ENCODE results near the gene FANCC.

The FANCC gene

DNA sequence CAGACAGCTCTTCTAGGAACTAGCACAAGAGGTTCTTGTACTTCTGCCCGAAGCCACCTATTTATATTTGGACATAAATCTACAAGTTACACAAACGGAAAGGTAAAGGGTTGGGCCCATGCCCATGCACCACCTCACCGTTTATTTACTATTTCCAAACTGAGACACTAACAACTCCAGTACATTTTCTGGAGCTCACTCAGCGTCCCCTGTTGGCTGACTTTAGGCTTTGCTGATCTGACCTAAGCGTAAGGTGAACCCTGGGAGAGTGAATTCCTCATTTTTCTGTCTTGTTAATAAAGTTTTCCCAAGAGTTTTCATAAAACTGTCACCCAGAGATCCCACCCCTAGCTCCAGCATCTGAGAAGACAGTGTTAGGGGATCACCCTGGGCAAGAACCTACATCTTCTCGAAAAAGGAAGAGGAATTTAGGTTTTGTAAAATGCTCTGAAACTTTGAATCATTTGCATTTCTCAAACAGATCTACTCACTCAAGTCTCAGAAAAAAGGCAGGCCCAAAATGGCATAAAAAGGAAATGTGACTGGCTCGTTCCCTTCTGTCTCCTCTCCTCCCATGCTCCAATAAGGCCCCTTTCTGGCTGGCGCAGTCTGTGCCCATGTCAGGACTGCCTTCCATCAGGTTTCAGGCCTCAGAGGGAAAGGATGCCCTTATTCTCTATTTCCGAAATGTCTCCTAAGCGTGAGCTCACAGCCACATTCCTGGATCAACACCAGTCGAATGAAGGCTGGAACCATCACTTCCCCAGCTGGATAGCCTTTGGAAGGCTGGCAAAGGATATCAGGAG, 201.3 kb downstream of the FANCC start:
- ChIA-PET POLR2A (ENCODE audit: low non-redundant PET) (no interaction called here), CTCF (interaction anchor here (0.5 to 1.4 kb wide), 7 partner anchors 11 to 487 kb away, joined by 3 to 7 read pairs (median 4); no protein-coding TSS in a partner anchor)
- peak overlapping the region; percentile 31; the same call in 1 of the 2 replicates for H3K27ac ChIP-seq
- DNase-seq (ENCODE audit: low spot score) = no peak
- TF ChIP-seq, protein P1, sequence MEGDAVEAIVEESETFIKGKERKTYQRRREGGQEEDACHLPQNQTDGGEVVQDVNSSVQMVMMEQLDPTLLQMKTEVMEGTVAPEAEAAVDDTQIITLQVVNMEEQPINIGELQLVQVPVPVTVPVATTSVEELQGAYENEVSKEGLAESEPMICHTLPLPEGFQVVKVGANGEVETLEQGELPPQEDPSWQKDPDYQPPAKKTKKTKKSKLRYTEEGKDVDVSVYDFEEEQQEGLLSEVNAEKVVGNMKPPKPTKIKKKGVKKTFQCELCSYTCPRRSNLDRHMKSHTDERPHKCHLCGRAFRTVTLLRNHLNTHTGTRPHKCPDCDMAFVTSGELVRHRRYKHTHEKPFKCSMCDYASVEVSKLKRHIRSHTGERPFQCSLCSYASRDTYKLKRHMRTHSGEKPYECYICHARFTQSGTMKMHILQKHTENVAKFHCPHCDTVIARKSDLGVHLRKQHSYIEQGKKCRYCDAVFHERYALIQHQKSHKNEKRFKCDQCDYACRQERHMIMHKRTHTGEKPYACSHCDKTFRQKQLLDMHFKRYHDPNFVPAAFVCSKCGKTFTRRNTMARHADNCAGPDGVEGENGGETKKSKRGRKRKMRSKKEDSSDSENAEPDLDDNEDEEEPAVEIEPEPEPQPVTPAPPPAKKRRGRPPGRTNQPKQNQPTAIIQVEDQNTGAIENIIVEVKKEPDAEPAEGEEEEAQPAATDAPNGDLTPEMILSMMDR (conservative IDR thresholded peaks at IDR 0.05; ENCODE audit: low read depth) = no peak; the same call in 1 of the 2 replicates

DNA sequence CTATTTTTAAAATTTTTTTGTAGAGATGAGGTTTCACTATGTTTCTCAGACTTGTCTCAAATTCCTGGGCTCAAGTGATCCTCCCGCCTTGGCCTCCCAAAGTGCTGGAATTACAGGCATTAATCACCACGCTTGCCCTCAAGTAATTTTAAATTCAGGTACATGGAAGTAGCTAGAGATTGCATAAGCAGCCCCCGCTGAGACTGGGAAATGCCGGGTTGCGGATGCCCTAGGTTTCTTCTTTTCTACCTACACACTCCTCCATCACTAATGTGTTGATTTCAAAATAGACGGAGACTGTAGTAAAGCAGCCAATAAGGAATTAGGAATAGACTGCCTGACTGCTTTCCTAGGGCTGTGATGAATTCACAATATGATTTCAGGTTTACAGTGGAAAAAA, 202.4 kb downstream of the FANCC start:
- no peak for DNase-seq (ENCODE audit: low spot score)
- TF ChIP-seq, protein P1 (conservative IDR thresholded peaks at IDR 0.05; ENCODE audit: low read depth) = no peak
- peak overlapping the region; percentile 5; the same call in 1 of the 2 replicates for H3K27ac ChIP-seq
- ChIA-PET POLR2A (ENCODE audit: low non-redundant PET) (no interaction called here), CTCF (no interaction called here)

DNA sequence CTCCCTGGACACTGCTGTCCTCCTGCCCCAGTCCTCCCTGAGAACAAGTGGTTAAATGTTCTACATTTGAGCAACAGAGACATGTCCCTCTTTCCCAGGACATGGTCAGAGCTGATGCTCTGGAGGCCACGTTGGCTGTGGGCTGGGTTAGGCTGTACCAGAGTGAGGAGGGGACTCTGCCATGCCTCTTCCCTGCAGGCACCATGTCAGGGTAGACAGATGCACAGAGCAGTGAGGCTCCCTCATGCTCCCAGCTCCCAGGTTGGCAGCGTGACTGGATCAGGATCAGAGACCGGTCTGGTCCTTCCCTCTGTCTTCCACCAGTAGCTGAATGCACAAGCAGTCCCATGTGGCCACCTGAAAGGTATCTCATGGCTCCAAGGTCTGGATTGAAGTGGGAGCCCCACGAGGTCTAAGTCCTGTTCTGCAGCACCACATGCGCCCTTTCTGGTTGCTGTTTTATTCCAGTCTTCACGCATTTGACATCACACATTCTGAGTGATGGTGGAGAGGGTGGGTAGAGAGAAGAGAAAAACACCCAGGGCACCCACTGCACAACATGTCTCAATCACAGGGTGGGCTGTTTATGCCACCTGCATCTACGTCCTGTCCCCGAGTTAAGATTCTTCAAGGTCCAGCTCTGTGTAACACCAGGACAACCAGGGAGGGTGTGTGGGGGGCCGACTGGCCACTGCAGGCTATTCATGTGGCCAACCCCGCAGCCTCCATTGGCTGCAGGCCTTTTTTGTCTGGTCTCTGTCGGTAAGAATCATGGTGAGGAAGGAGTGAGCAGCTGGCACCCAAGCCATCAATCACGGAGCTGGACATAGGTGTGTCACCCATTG, 204.9 kb downstream of the FANCC start:
- H3K27ac ChIP-seq = peak overlapping the region; percentile 18
- POLR2A ChIA-PET (ENCODE audit: low non-redundant PET) = no interaction called here
- no peak for DNase-seq (ENCODE audit: low spot score)
- TF ChIP-seq, protein P1 (conservative IDR thresholded peaks at IDR 0.05; ENCODE audit: low read depth) = no peak
- CTCF ChIA-PET = no interaction called here

DNA sequence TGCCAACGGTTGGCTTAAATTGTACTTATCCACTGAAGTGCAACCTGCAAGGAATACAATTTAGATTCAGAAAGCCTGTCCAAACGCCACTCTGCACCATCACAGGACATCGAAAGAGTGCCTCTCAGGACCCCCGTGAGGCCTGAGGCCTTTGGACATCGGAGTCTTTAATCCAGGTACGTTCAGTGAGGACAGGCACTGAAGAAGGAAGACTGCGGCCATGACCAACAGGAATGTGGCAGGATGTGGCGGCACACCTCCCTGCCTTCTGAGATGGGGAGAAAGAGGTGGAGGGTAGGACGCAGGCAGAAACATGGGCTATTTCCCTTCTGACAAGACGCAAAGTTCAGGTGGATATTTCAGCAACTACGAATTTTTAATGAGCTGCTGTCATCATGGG, 205.8 kb downstream of the FANCC start:
- peak overlapping the region; percentile 20 for H3K27ac ChIP-seq
- ChIA-PET POLR2A (ENCODE audit: low non-redundant PET) (interaction anchor here (0.7 kb wide), 1 partner anchor 12 kb away, joined by 3 read pairs; no protein-coding TSS in a partner anchor), CTCF (no interaction called here)
- TF ChIP-seq, protein P1 (conservative IDR thresholded peaks at IDR 0.05; ENCODE audit: low read depth) = no peak
- no peak for DNase-seq (ENCODE audit: low spot score)

DNA sequence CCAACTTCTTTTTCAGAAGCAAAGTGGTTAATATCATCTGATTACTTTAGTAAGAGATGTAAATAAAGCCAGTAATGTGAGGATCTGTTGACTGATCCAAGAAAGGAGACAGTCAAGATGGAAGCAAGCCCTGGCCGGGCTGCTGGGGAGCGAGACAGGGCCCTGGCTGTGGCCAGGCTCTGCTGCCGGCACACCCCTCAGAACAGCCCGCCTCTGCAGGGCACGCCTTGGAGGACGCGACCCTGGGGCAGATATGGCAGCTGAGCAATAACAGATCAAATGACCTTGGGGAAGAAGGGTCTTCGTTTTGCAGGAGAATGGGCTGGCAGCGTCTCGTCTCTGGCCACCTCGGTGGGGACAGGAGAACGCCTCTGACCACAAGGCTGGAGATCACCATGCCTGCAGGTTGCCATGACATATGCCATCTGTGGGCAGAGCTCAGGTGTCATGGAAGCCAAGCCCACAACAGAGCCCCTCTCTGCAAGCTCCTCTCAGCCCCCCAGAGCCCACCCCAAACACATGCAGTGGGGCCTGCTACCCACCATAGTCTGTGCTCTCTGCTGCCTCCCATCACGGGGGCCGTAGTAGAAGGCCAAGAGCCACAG, 206.5 kb downstream of the FANCC start:
- no peak for DNase-seq (ENCODE audit: low spot score)
- TF ChIP-seq, protein P1 (conservative IDR thresholded peaks at IDR 0.05; ENCODE audit: low read depth) = no peak
- H3K27ac ChIP-seq = peak overlapping the region; percentile 20
- CTCF ChIA-PET = interaction anchor here (0.6 to 0.7 kb wide), 2 partner anchors 13 to 1181 kb away, joined by 3 read pairs; no protein-coding TSS in a partner anchor
- POLR2A ChIA-PET (ENCODE audit: low non-redundant PET) = interaction anchor here (0.7 kb wide), 1 partner anchor 11 kb away, joined by 3 read pairs; no protein-coding TSS in a partner anchor

DNA sequence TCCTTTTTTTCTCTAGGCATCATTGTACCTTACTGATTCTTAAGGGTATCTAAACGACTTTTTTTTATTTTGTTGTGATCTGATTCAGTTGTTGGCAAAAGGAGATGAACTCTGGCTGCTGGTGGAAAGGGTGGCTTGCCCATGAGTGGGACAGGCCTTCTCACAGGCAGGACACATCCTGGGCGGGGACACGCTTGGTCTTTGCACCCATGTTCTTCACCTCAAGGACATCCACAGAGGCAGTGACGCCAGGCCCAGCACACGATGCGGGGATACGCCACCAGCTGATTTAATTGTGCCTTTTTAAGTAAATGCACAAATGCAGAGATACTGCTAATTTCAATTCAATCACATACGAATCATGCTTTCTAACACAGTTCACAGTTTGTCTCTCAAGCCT, 208.1 kb downstream of the FANCC start:
- CTCF ChIA-PET = interaction anchor here (1.0 kb wide), 1 partner anchor 18 kb away, joined by 4 read pairs; no protein-coding TSS in a partner anchor
- peak overlapping the region; percentile 22 for H3K27ac ChIP-seq

More for the DNA sequence above, 208.1 kb downstream of the FANCC start:
- POLR2A ChIA-PET (ENCODE audit: low non-redundant PET) = no interaction called here
- TF ChIP-seq, protein P1 (conservative IDR thresholded peaks at IDR 0.05; ENCODE audit: low read depth) = no peak
- DNase-seq (ENCODE audit: low spot score) = no peak

Measured in RWPE1 (cell line).